Endothelial cell of umbilical vein (primary cell): ENCODE data around the gene COL4A1. TPM values are rescaled to one million over a fixed set of nuclear protein-coding genes. Genes with fewer than 3 reads are reported as not detected.

Source experiments
- BruUV-seq: library from RNA; stranded (reverse); fragments of 400-500 nt; replicated peaks from 2 replicates; lab custom pipeline; 2021; lab: Mats Ljungman, UMichigan
- CTCF ChIA-PET: fragments of 300-600, 350-600 bp; sonication (Branson Sonifier 250); formaldehyde crosslinking; loops from one replicate; lab custom pipeline; 2021; ENCODE audit warnings: antibody characterized with exemption, inconsistent platforms; lab: Charles Lee
- POLR2A ChIA-PET: fragments of 300-600, 350-600 bp; sonication (Branson Sonifier 250); formaldehyde crosslinking; loops from one replicate; lab custom pipeline; 2021; ENCODE audit warnings: antibody characterized with exemption, inconsistent platforms; lab: Charles Lee
- DNase-seq: peaks from one replicate; pipeline ENCODE4 v3.0.0-alpha.2; 2011; ENCODE audit warnings: low read depth, low spot score
- FAIRE-seq: peaks from 2 replicates; lab custom pipeline; 2011; peaks lifted over from hg19 to GRCh38; lab: Jason Lieb, UNC
- H2AFZ ChIP-seq: 2 replicates; pipeline ENCODE4 v1.6.0; 2012; ENCODE audit warnings: low read depth, low read length, control low read depth, inconsistent platforms
- H3K27ac ChIP-seq: 2 replicates; pipeline ENCODE4 v1.5.1; 2011; ENCODE audit warnings: low read depth, mild to moderate bottlenecking, control low read depth, low read length, moderate library complexity; ENCODE audit not compliant: insufficient read depth
- H3K27me3 ChIP-seq, 2 experiments: 2 replicates each; pipeline versions ENCODE4 v1.6.0 to v1.6.1; 2011; ENCODE audit warnings: low read length in 2 of 2, mixed read lengths in 1 of 2; ENCODE audit not compliant: control insufficient read depth in 2 of 2, insufficient read depth in 2 of 2
- H3K36me3 ChIP-seq, 2 experiments: 2 replicates in 1 of 2; 3 replicates in 1 of 2; pipeline ENCODE4 v1.5.1; 2011; ENCODE audit warnings: low read length in 2 of 2, mild to moderate bottlenecking in 1 of 2, moderate library complexity in 1 of 2; ENCODE audit not compliant: control insufficient read depth in 2 of 2, insufficient read depth in 2 of 2; ENCODE audit errors: extremely low read depth in 1 of 2
- H3K4me1 ChIP-seq: 3 replicates; pipeline ENCODE4 v1.5.1; 2011; ENCODE audit warnings: mild to moderate bottlenecking, low read length; ENCODE audit not compliant: control insufficient read depth, insufficient read depth; ENCODE audit errors: extremely low read depth
- H3K4me2 ChIP-seq: 2 replicates; pipeline ENCODE4 v1.6.1; 2011; ENCODE audit warnings: low read length, control low read depth, mixed read lengths; ENCODE audit not compliant: insufficient read depth
- H3K4me3 ChIP-seq, 3 experiments: fragments of 200-600 bp in 1 of 3; sonication (generic), shearing (Covaris generic) in 1 of 3; replicated peaks in 1 of 3; 2 replicates each; pipeline ENCODE4 v1.5.1; 2011 to 2016; ENCODE audit warnings: control low read depth in 3 of 3, low read length in 3 of 3, mild to moderate bottlenecking in 2 of 3, inconsistent platforms in 1 of 3, low read depth in 1 of 3, moderate library complexity in 1 of 3; ENCODE audit not compliant: insufficient read depth in 1 of 3
- H3K79me2 ChIP-seq: 2 replicates; pipeline ENCODE4 v1.6.0; 2012; ENCODE audit warnings: low read length, inconsistent platforms; ENCODE audit not compliant: control insufficient read depth, insufficient read depth
- H3K9ac ChIP-seq: replicated peaks from 2 replicates; pipeline ENCODE3; 2011; ENCODE audit warnings: low read length, control low read depth; ENCODE audit not compliant: insufficient read depth; ENCODE audit errors: extremely low read depth
- H3K9me1 ChIP-seq: replicated peaks from 3 replicates; pipeline ENCODE4 v1.6.0; 2011; ENCODE audit warnings: mild to moderate bottlenecking, low read length; ENCODE audit not compliant: control insufficient read depth, insufficient read depth; ENCODE audit errors: extremely low read depth
- H3K9me3 ChIP-seq: replicated peaks from 2 replicates; pipeline ENCODE4 v1.5.1; 2012; ENCODE audit warnings: low read length, inconsistent platforms; ENCODE audit not compliant: control insufficient read depth, insufficient read depth
- H4K20me1 ChIP-seq: replicated peaks from 2 replicates; pipeline ENCODE3; 2011; ENCODE audit warnings: mild to moderate bottlenecking, low read length; ENCODE audit not compliant: control insufficient read depth, insufficient read depth; ENCODE audit errors: extremely low read depth
- CTCF ChIP-seq, 2 donors: IDR thresholded peaks; 1 replicate in 1 of 2; 2 replicates in 1 of 2; pipeline ENCODE4 v1.5.1; 2011; ENCODE audit warnings: low read length in 2 of 2, mild to moderate bottlenecking in 2 of 2, moderate library complexity in 2 of 2, control low read depth in 1 of 2, inconsistent platforms in 1 of 2, low read depth in 1 of 2; ENCODE audit not compliant: insufficient read depth in 1 of 2; ENCODE audit errors: extremely low read depth in 1 of 2
- EZH2 ChIP-seq: IDR thresholded peaks from 2 replicates; pipeline ENCODE4 v1.6.1; 2012; ENCODE audit warnings: borderline replicate concordance, low read depth, mild to moderate bottlenecking, moderate library complexity, low read length, inconsistent platforms; ENCODE audit not compliant: severe bottlenecking
- FOS ChIP-seq: IDR thresholded peaks from 2 replicates; pipeline ENCODE4 v1.6.1; 2011; ENCODE audit warnings: mild to moderate bottlenecking, low read length, moderate library complexity, borderline replicate concordance; ENCODE audit not compliant: insufficient read depth
- GATA2 ChIP-seq: IDR thresholded peaks from 2 replicates; pipeline ENCODE4 v1.7.0; 2011; ENCODE audit warnings: low read depth, mild to moderate bottlenecking, moderate library complexity, mixed read lengths, low read length; ENCODE audit not compliant: insufficient read length, insufficient read depth
- JUN ChIP-seq: IDR thresholded peaks from 2 replicates; pipeline ENCODE4 v1.6.1; 2011; ENCODE audit warnings: borderline replicate concordance, low read depth; ENCODE audit not compliant: insufficient read length, insufficient read depth
- MAX ChIP-seq: IDR thresholded peaks from 2 replicates; pipeline ENCODE4 v1.6.1; 2011; ENCODE audit not compliant: insufficient read depth, insufficient read length
- MYC ChIP-seq: IDR thresholded peaks from one replicate; pipeline ENCODE4 v1.6.1; 2011; ENCODE audit warnings: mild to moderate bottlenecking, low read depth, low read length
- POLR2A ChIP-seq: IDR thresholded peaks from 2 replicates; pipeline ENCODE4 v1.6.1; 2012; ENCODE audit warnings: low read depth, mild to moderate bottlenecking, control low read depth, low read length
- POLR2AphosphoS5 ChIP-seq: IDR thresholded peaks from 2 replicates; pipeline ENCODE4 v1.6.1; 2012; ENCODE audit warnings: low read depth, mild to moderate bottlenecking, control low read depth, low read length, moderate library complexity; ENCODE audit not compliant: insufficient read depth
- dilution Hi-C: fragments of 300-500 bp; cut with MboI; formaldehyde crosslinking; loops from one replicate; pipeline ENCODE4 v1.15.0; 2019; ENCODE audit warnings: low sequenced_read_pairs; ENCODE audit not compliant: extremely low pct_ligation_motif_present
- intact Hi-C: fragments of 100-400 bp; cut with micrococcal nuclease; formaldehyde crosslinking; loops from one replicate; pipeline ENCODE4 v1.10.0; 2022
- polyA plus RNA-seq, 4 experiments: library from polyadenylated mRNA; depleted of rRNA in 3 of 4; stranded (reverse) in 3 of 4; unstranded in 1 of 4; fragments of >200 nt; gene quantifications; 2 replicates each; pipeline versions ENCODE4 v1.2.1 to v1.2.3, GENCODE V29; 2011 to 2012; ENCODE audit warnings: missing spikeins in 1 of 4
- total RNA-seq: library from RNA; stranded (reverse); gene quantifications from 2 replicates; pipeline ENCODE4 v1.2.3, GENCODE V29; 2021

The COL4A1 gene
- total and polyA plus RNA-seq, 2 donors (not counting 3 experiments of a cell fraction or from before 2014, with no cell fraction given) = 384 to 1,119 TPM

GRCh38 chr13:110224519-110224918, 82.4 kb downstream of the COL4A1 start:
- POLR2A ChIA-PET = no interaction called here
- dilution Hi-C loops = no loop called here
- Histone ChIP-seq H3K4me1 (peaks cover 21% of the 10 kb centered on the region), H3K79me2 (peaks cover 5% of the 10 kb centered on the region), H3K9me3 (no peaks in the 10 kb centered on the region), H3K4me3 (no peak overlapping the region), H4K20me1 (no peaks in the 10 kb centered on the region), H3K27me3 (no peaks in the 10 kb centered on the region), H3K9ac (no peak overlapping the region), H2AFZ (no peak overlapping the region), H3K27ac (no peak overlapping the region), H3K9me1 (no peaks in the 10 kb centered on the region), H3K4me2 (no peak overlapping the region), H3K36me3 (no peaks in the 10 kb centered on the region)
- intact Hi-C loops = no loop called here
- FAIRE-seq (no peak), DNase-seq (no peak)
- CTCF ChIA-PET = interaction anchor here (1.4 to 3.7 kb wide), 8 partner anchors 23 to 231 kb away, joined by 3 to 28 read pairs (median 8); partner anchors contain the start of genes COL4A1 and COL4A2
- TF ChIP-seq EZH2 (no peak), JUN (no peak), GATA2 (no peak), CTCF (IDR thresholded peaks at IDR 0.05; ENCODE audit: extremely low read depth in 1 of 2, insufficient read depth in 1 of 2, low read depth in 1 of 2, low read length in 2 of 2) (no peak), MYC (no peak), POLR2A (no peak), POLR2AphosphoS5 (no peak), FOS (no peak), MAX (no peak)
- no TSS peak for BruUV-seq
